GM18526 (cell line): ENCODE data around the gene MTG2.

ENCODE experiments used
- POLR2A ChIP-seq: IDR thresholded peaks from 3 replicates; pipeline ENCODE4 v1.6.1; 2011; ENCODE audit not compliant: insufficient read length; ENCODE audit errors: extremely low read depth

The MTG2 gene

GRCh38 chr20:62224113-62224855, 41.5 kb downstream of the MTG2 start:
- no peak for TF ChIP-seq POLR2A

- TF ChIP-seq POLR2A = no peak
Measured at GRCh38 chr20:62225026-62225425, 42.2 kb downstream of the MTG2 start.

- TF ChIP-seq POLR2A = no peak
Measured at GRCh38 chr20:62225820-62226635, 43.2 kb downstream of the MTG2 start.

GRCh38 chr20:62226707-62227590, 44.1 kb downstream of the MTG2 start:
- TF ChIP-seq POLR2A = no peak

- no peak for TF ChIP-seq POLR2A
Measured at GRCh38 chr20:62227591-62227976, 44.8 kb downstream of the MTG2 start.

GRCh38 chr20:62227977-62228958, 45.4 kb downstream of the MTG2 start:
- TF ChIP-seq POLR2A = no peak

- TF ChIP-seq POLR2A = no peak
Measured at GRCh38 chr20:62228982-62229545, 46.2 kb downstream of the MTG2 start.

GRCh38 chr20:62229667-62230066, 46.8 kb downstream of the MTG2 start:
- no peak for TF ChIP-seq POLR2A

GRCh38 chr20:62230276-62230675, 47.4 kb downstream of the MTG2 start:
- no peak for TF ChIP-seq POLR2A

GRCh38 chr20:62230696-62231095, 47.9 kb downstream of the MTG2 start:
- TF ChIP-seq POLR2A = no peak

- TF ChIP-seq POLR2A = no peak
Measured at GRCh38 chr20:62231292-62231691, 48.5 kb downstream of the MTG2 start.

- no peak for TF ChIP-seq POLR2A
Measured at GRCh38 chr20:62232194-62232593, 49.4 kb downstream of the MTG2 start.

- TF ChIP-seq POLR2A = no peak
Measured at GRCh38 chr20:62232770-62233645, 50.2 kb downstream of the MTG2 start.

- no peak for TF ChIP-seq POLR2A
Measured at GRCh38 chr20:62233684-62234083, 50.9 kb downstream of the MTG2 start.
